ENCODE data around the gene EBF3.

Gene EBF3

DNA sequence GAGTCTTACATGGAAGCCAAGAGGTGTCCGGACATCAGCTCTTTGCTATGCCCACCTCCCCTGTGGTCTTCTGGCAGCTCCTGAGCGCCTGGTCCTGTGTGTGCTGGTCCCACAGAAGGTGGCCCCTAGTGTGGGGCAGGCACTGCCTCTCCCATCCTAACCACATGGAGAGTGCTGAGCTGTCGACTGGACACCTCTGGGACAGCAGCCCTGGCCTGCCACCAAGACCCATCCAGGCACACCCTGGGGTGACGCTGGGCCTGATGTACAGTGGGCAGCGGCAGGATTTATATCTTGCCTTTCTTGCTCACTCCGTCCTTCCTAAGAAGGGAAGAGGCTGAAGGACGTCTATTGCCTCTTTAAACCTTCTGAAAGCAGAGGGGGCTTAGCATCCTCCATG lies 98.7 kb downstream of the EBF3 start:
- TF ChIP-seq FOXP2 (optimal IDR thresholded peaks at IDR 0.05; ENCODE audit: borderline replicate concordance, extremely low read depth, extremely low read length, insufficient read depth) (no peak), TAF1 (IDR thresholded peaks at IDR 0.05; ENCODE audit: borderline replicate concordance, insufficient read depth, low read length) (no peak), SIN3A (IDR thresholded peaks at IDR 0.05; ENCODE audit: borderline replicate concordance, insufficient read depth, low read length) (no peak), POLR2AphosphoS5 (IDR thresholded peaks at IDR 0.05; ENCODE audit: low read depth, low read length) (no peak)
- TF ChIP-seq, protein P1, sequence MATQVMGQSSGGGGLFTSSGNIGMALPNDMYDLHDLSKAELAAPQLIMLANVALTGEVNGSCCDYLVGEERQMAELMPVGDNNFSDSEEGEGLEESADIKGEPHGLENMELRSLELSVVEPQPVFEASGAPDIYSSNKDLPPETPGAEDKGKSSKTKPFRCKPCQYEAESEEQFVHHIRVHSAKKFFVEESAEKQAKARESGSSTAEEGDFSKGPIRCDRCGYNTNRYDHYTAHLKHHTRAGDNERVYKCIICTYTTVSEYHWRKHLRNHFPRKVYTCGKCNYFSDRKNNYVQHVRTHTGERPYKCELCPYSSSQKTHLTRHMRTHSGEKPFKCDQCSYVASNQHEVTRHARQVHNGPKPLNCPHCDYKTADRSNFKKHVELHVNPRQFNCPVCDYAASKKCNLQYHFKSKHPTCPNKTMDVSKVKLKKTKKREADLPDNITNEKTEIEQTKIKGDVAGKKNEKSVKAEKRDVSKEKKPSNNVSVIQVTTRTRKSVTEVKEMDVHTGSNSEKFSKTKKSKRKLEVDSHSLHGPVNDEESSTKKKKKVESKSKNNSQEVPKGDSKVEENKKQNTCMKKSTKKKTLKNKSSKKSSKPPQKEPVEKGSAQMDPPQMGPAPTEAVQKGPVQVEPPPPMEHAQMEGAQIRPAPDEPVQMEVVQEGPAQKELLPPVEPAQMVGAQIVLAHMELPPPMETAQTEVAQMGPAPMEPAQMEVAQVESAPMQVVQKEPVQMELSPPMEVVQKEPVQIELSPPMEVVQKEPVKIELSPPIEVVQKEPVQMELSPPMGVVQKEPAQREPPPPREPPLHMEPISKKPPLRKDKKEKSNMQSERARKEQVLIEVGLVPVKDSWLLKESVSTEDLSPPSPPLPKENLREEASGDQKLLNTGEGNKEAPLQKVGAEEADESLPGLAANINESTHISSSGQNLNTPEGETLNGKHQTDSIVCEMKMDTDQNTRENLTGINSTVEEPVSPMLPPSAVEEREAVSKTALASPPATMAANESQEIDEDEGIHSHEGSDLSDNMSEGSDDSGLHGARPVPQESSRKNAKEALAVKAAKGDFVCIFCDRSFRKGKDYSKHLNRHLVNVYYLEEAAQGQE (IDR thresholded peaks at IDR 0.05; ENCODE audit: insufficient read depth in 1 of 2, low read depth in 2 of 2, low read length in 2 of 2), result no peak

DNA sequence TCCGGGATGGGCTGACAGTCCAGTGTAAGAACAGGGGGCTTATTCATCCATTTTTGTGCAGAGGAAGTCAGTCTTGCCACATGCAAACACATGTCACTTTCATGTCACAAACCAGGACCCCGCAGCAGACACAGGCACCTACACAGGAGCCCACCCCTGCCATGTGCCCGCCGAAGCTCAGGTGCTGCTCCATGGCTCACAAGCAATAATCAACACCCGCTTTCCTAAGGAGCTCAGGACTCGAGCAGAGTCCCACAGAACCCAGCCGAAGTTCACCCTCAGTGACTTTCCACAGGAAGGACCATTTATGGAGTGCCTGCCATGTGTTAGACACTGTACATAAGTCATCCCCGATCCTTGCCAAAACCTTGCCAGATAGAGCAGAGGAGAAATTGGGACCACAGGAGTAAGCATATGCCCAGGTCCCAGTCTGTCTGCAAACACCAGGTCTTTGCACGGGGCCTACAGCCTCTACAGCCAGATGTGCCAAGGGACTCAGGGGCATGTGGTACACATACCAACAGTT lies 99.4 kb downstream of the EBF3 start:
- TF ChIP-seq SIN3A (IDR thresholded peaks at IDR 0.05; ENCODE audit: borderline replicate concordance, insufficient read depth, low read length) (no peak), TAF1 (IDR thresholded peaks at IDR 0.05; ENCODE audit: borderline replicate concordance, insufficient read depth, low read length) (no peak), FOXP2 (optimal IDR thresholded peaks at IDR 0.05; ENCODE audit: borderline replicate concordance, extremely low read depth, extremely low read length, insufficient read depth) (no peak), POLR2AphosphoS5 (IDR thresholded peaks at IDR 0.05; ENCODE audit: low read depth, low read length) (no peak)
- TF ChIP-seq, protein P1 (IDR thresholded peaks at IDR 0.05; ENCODE audit: insufficient read depth in 1 of 2, low read depth in 2 of 2, low read length in 2 of 2), result no peak

DNA sequence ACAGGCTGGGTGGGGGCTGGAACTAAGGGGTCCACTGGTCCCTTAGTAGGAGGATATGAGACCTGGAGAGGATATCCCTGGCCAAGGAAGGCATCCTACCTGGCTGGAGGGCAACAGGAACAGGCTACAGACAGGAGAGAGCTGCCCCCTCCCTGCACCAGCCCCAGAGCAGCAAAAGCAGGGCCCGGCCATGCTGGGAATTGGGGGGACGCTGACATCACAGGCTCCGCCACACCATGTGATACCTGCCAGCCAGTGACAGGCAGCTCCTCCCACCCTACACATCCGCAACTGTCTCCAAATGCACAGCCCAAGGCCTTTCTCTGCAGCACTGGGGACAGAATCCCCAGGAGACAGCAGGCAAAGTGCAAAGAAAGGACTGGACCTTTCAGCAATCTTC lies 100.0 kb downstream of the EBF3 start:
- TF ChIP-seq SIN3A (IDR thresholded peaks at IDR 0.05; ENCODE audit: borderline replicate concordance, insufficient read depth, low read length) (no peak), TAF1 (IDR thresholded peaks at IDR 0.05; ENCODE audit: borderline replicate concordance, insufficient read depth, low read length) (no peak), FOXP2 (optimal IDR thresholded peaks at IDR 0.05; ENCODE audit: borderline replicate concordance, extremely low read depth, extremely low read length, insufficient read depth) (no peak), POLR2AphosphoS5 (IDR thresholded peaks at IDR 0.05; ENCODE audit: low read depth, low read length) (no peak)
- TF ChIP-seq, protein P1 (IDR thresholded peaks at IDR 0.05; ENCODE audit: insufficient read depth in 1 of 2, low read depth in 2 of 2, low read length in 2 of 2), result no peak

DNA sequence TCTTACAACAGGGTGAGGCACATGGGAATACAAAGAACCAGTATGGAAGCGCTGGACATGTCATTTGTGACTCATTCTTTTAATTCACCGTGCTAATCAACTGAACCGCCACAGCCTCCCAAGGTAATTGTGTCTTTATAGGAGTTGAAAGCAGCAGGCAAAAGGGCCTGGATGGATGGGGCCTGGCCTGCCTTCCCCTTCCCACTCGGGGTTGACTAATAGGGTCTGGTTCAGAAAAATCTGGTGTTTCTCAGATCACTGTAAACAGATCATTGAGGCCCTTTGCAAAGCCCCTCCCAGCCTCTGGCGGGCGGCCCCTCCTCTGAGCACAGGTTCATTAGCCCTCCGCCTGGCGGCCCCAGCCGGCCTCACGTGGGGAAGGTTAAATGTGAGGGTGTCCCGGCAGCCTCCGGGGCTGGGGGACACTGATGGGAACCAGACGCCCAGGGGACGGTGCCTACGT lies 100.8 kb downstream of the EBF3 start:
- TF ChIP-seq FOXP2 (optimal IDR thresholded peaks at IDR 0.05; ENCODE audit: borderline replicate concordance, extremely low read depth, extremely low read length, insufficient read depth), result no peak
- no peak for TF ChIP-seq SIN3A (IDR thresholded peaks at IDR 0.05; ENCODE audit: borderline replicate concordance, insufficient read depth, low read length)
- no peak for TF ChIP-seq TAF1 (IDR thresholded peaks at IDR 0.05; ENCODE audit: borderline replicate concordance, insufficient read depth, low read length)
- TF ChIP-seq, protein P1 (IDR thresholded peaks at IDR 0.05; ENCODE audit: insufficient read depth in 1 of 2, low read depth in 2 of 2, low read length in 2 of 2), result no peak
- TF ChIP-seq POLR2AphosphoS5 (IDR thresholded peaks at IDR 0.05; ENCODE audit: low read depth, low read length), result no peak

Measured in PFSK-1 (cell line).